Erythroblast (primary cell): ENCODE results near the gene TMEM81.

ENCODE experiments used
- GATA1 ChIP-seq: IDR thresholded peaks from 2 replicates; pipeline ENCODE4 v1.6.1; 2011; ENCODE audit warnings: low read depth, mild to moderate bottlenecking, control low read depth, low read length, moderate library complexity
- POLR2A ChIP-seq: IDR thresholded peaks from 2 replicates; pipeline ENCODE4 v1.6.1; 2011; ENCODE audit warnings: mild to moderate bottlenecking, low read length

DNA sequence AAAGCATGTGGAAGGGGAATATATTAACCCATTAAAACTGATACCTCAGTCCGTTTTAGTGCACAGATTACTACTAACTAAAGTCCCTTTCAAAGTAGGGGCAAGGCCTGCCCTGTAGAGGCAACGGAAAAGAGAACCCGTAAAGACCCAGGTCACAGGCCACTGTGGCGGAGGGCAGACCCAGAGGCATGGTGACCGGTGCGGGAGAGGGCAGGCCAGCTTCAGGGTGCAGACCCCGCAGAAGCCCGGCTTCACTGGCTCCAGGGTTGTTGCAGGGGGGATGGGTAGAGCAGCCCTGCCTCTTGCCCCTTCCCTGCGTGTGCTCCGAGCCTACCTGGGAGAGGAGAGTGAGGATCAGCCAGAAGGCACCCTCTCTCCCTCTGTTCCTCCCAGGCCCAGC is 23.5 kb downstream of the TMEM81 start:
- TF ChIP-seq POLR2A: no peak
- TF ChIP-seq GATA1: no peak
